ENCODE results near the gene CACHD1.

CACHD1 gene

GRCh38 chr1:64555947-64556346 is 86.0 kb downstream of the CACHD1 start:
- DNase-seq = no peak

- DNase-seq = no peak
These were observed 92.1 kb downstream of the CACHD1 start for GRCh38 chr1:64561993-64562392.

- DNase-seq = no peak
These were observed 94.1 kb downstream of the CACHD1 start for GRCh38 chr1:64563958-64564565.

- no peak for DNase-seq
These were observed 95.0 kb downstream of the CACHD1 start for GRCh38 chr1:64564891-64565290.

GRCh38 chr1:64567426-64568170 is 97.7 kb downstream of the CACHD1 start:
- no peak for DNase-seq

- DNase-seq = no peak
These were observed 98.2 kb downstream of the CACHD1 start for GRCh38 chr1:64568171-64568450.

GRCh38 chr1:64569411-64569810 is 99.5 kb downstream of the CACHD1 start:
- DNase-seq = no peak

- no peak for DNase-seq
These were observed 100.4 kb downstream of the CACHD1 start for GRCh38 chr1:64570267-64570855.

- DNase-seq = no peak
These were observed 102.4 kb downstream of the CACHD1 start for GRCh38 chr1:64572222-64572900.

- no peak for DNase-seq
These were observed 104.4 kb downstream of the CACHD1 start for GRCh38 chr1:64574301-64574700.

GRCh38 chr1:64575881-64576676 is 106.2 kb downstream of the CACHD1 start:
- DNase-seq = no peak

GRCh38 chr1:64578270-64578973 is 108.5 kb downstream of the CACHD1 start:
- no peak for DNase-seq

GRCh38 chr1:64579767-64580166 is 109.8 kb downstream of the CACHD1 start:
- no peak for DNase-seq

GRCh38 chr1:64581135-64581842 is 111.4 kb downstream of the CACHD1 start:
- DNase-seq = no peak

- DNase-seq = no peak
These were observed 111.9 kb downstream of the CACHD1 start for GRCh38 chr1:64581843-64582185.

GRCh38 chr1:64584479-64584878 is 114.5 kb downstream of the CACHD1 start:
- no peak for DNase-seq

GRCh38 chr1:64588876-64589275 is 118.9 kb downstream of the CACHD1 start:
- DNase-seq = no peak

GRCh38 chr1:64590316-64590715 is 120.4 kb downstream of the CACHD1 start:
- no peak for DNase-seq

- DNase-seq = no peak
These were observed 124.5 kb downstream of the CACHD1 start for GRCh38 chr1:64594446-64594845.

- no peak for DNase-seq
These were observed 126.1 kb downstream of the CACHD1 start for GRCh38 chr1:64595871-64596515.

- no peak for DNase-seq
These were observed 127.2 kb downstream of the CACHD1 start for GRCh38 chr1:64597113-64597512.

All from SIG-M5 (cell line).